LNCAP (cell line): ENCODE measurements around the gene STARD6.

ENCODE experiments used
- CTCF ChIP-seq: fragments of 450-650 bp; IDR thresholded peaks from 2 replicates; pipeline ENCODE4 v1.5.1; 2017; ENCODE audit warnings: mild to moderate bottlenecking

The STARD6 gene

GRCh38 chr18:54357660-54358494, at the start of gene STARD6, which contains the start of gene C18orf54:
Gene STARD6 (minus strand): TSS chr18:54357858. CDS start chr18:54354573, 3,285 bp downstream.
Gene C18orf54 (plus strand): TSS chr18:54357906. CDS start chr18:54360573, 2,667 bp downstream.
- TF ChIP-seq CTCF, result peak; percentile 54

- no peak for TF ChIP-seq CTCF
Observed at GRCh38 chr18:54405290-54405689, 47.6 kb upstream of the STARD6 start.

- TF ChIP-seq CTCF, result no peak
Observed at GRCh38 chr18:54396760-54397159, 39.1 kb upstream of the STARD6 start.

- no peak for TF ChIP-seq CTCF
Observed at GRCh38 chr18:54393648-54394294, 36.1 kb upstream of the STARD6 start.

GRCh38 chr18:54392543-54393023, 34.9 kb upstream of the STARD6 start:
- TF ChIP-seq CTCF, result peak; percentile 79

GRCh38 chr18:54390838-54391237, 33.2 kb upstream of the STARD6 start:
- no peak for TF ChIP-seq CTCF

GRCh38 chr18:54389143-54389505, 31.5 kb upstream of the STARD6 start:
- no peak for TF ChIP-seq CTCF
